H9 (cell line): ENCODE data around the gene GTF2A1. TPM values are rescaled to one million over a fixed set of nuclear protein-coding genes. Genes with fewer than 3 reads are reported as not detected.

ENCODE experiments used
- DNase-seq: peaks from one replicate; pipeline ENCODE4 v3.0.0-alpha.2; 2017
- H2AFZ ChIP-seq: one replicate; pipeline ENCODE4 v1.6.1; 2013; ENCODE audit warnings: mild to moderate bottlenecking, low read length, control low read depth, moderate library complexity
- H2AK5ac ChIP-seq: 2 replicates; pipeline ENCODE4 v1.6.1; 2013; ENCODE audit warnings: low read length, control low read depth, mixed read lengths; ENCODE audit not compliant: insufficient read length
- H2BK120ac ChIP-seq: one replicate; pipeline ENCODE4 v1.6.1; 2013; ENCODE audit warnings: low read depth, mild to moderate bottlenecking, low read length, control low read depth, inconsistent platforms; ENCODE audit not compliant: poor library complexity, severe bottlenecking
- H2BK12ac ChIP-seq: 2 replicates; pipeline ENCODE4 v1.6.1; 2013; ENCODE audit warnings: low read length, control low read depth, mixed read lengths, low read depth; ENCODE audit not compliant: insufficient read length
- H2BK15ac ChIP-seq: 2 replicates; pipeline ENCODE4 v1.6.1; 2013; ENCODE audit warnings: low read depth, low read length, control low read depth
- H2BK20ac ChIP-seq: one replicate; pipeline ENCODE4 v1.6.1; 2013; ENCODE audit warnings: low read depth, mild to moderate bottlenecking, low read length, control low read depth, inconsistent platforms; ENCODE audit not compliant: poor library complexity, severe bottlenecking
- H2BK5ac ChIP-seq: 2 replicates; pipeline ENCODE4 v1.6.1; 2013; ENCODE audit warnings: low read length, control low read depth, mixed read lengths; ENCODE audit not compliant: insufficient read length
- H3K14ac ChIP-seq: 2 replicates; pipeline ENCODE4 v1.6.1; 2013; ENCODE audit warnings: low read length, control low read depth; ENCODE audit not compliant: insufficient read depth
- H3K18ac ChIP-seq: 2 replicates; pipeline ENCODE4 v1.6.1; 2013; ENCODE audit warnings: low read depth, mild to moderate bottlenecking, mixed read lengths, low read length, control low read depth; ENCODE audit not compliant: insufficient read length
- H3K23ac ChIP-seq: 2 replicates; pipeline ENCODE4 v1.6.1; 2013; ENCODE audit warnings: low read length, control low read depth, mixed read lengths, low read depth; ENCODE audit not compliant: insufficient read length
- H3K23me2 ChIP-seq: 2 replicates; pipeline ENCODE4 v1.6.1; 2013; ENCODE audit warnings: low read depth, mild to moderate bottlenecking, mixed read lengths, low read length, control low read depth; ENCODE audit not compliant: insufficient read length, poor library complexity, severe bottlenecking
- H3K27ac ChIP-seq: 2 replicates; pipeline ENCODE4 v1.5.1; 2013; ENCODE audit warnings: low read length, control low read depth, mixed read lengths, low read depth; ENCODE audit not compliant: insufficient read length
- H3K27me3 ChIP-seq: 2 replicates; pipeline ENCODE4 v1.6.1; 2013; ENCODE audit warnings: low read length, control low read depth, inconsistent platforms; ENCODE audit not compliant: insufficient read depth
- H3K4ac ChIP-seq: 2 replicates; pipeline ENCODE4 v1.6.1; 2013; ENCODE audit warnings: low read depth, mild to moderate bottlenecking, control low read depth, inconsistent platforms, low read length, moderate library complexity
- H3K4me1 ChIP-seq: 2 replicates; pipeline ENCODE4 v1.6.1; 2013; ENCODE audit warnings: low read length, control low read depth, inconsistent platforms; ENCODE audit not compliant: insufficient read depth
- H3K4me2 ChIP-seq: 2 replicates; pipeline ENCODE4 v1.6.1; 2013; ENCODE audit warnings: low read length, control low read depth, mixed read lengths; ENCODE audit not compliant: insufficient read length, insufficient read depth
- H3K56ac ChIP-seq: 2 replicates; pipeline ENCODE4 v1.6.1; 2013; ENCODE audit warnings: low read depth, mild to moderate bottlenecking, mixed read lengths, low read length, control low read depth; ENCODE audit not compliant: insufficient read length
- H3K79me1 ChIP-seq: 2 replicates; pipeline ENCODE4 v1.6.1; 2013; ENCODE audit warnings: low read depth, mild to moderate bottlenecking, moderate library complexity, low read length, control low read depth, inconsistent platforms; ENCODE audit not compliant: insufficient read depth, poor library complexity, severe bottlenecking
- H3K79me2 ChIP-seq: 2 replicates; pipeline ENCODE4 v1.6.1; 2013; ENCODE audit warnings: low read length, control low read depth, inconsistent platforms; ENCODE audit not compliant: insufficient read depth
- H3K9ac ChIP-seq: 2 replicates; pipeline ENCODE4 v1.6.1; 2013; ENCODE audit warnings: low read length, control low read depth, mixed read lengths; ENCODE audit not compliant: insufficient read length; ENCODE audit errors: extremely low read depth
- H3K9me3 ChIP-seq: one replicate; pipeline ENCODE4 v1.6.1; 2013; ENCODE audit warnings: low read depth, low read length, inconsistent platforms; ENCODE audit not compliant: control insufficient read depth
- H3T11ph ChIP-seq: one replicate; pipeline ENCODE4 v1.6.1; 2013; ENCODE audit warnings: mild to moderate bottlenecking, low read length, control low read depth, inconsistent platforms
- H4K20me1 ChIP-seq: one replicate; pipeline ENCODE4 v1.6.1; 2013; ENCODE audit not compliant: control insufficient read depth, insufficient read length, insufficient read depth
- H4K5ac ChIP-seq: 2 replicates; pipeline ENCODE4 v1.6.1; 2013; ENCODE audit warnings: low read depth, mild to moderate bottlenecking, mixed read lengths, low read length, control low read depth; ENCODE audit not compliant: insufficient read length
- H4K8ac ChIP-seq: replicated peaks from 2 replicates; pipeline ENCODE4 v1.6.1; 2013; ENCODE audit warnings: low read length, control low read depth, mixed read lengths, low read depth; ENCODE audit not compliant: insufficient read length
- H4K91ac ChIP-seq: 2 replicates; pipeline ENCODE4 v1.6.1; 2013; ENCODE audit warnings: low read depth, mild to moderate bottlenecking, moderate library complexity, mixed read lengths, low read length, control low read depth; ENCODE audit not compliant: insufficient read length
- H3K27ac Mint-ChIP-seq, 3 experiments: 2 replicates in 2 of 3; 3 replicates in 1 of 3; pipeline ENCODE4 v1.8.0; 2020 to 2021; ENCODE audit warnings: mixed read lengths in 3 of 3, mild to moderate bottlenecking in 1 of 3, moderate library complexity in 1 of 3
- H3K27me3 Mint-ChIP-seq: 2 replicates; pipeline ENCODE4 v1.8.0; 2021; ENCODE audit warnings: low read depth, mild to moderate bottlenecking, moderate library complexity, mixed read lengths
- H3K36me3 Mint-ChIP-seq, 3 experiments: 2 replicates in 2 of 3; 3 replicates in 1 of 3; pipeline ENCODE4 v1.8.0; 2020 to 2021; ENCODE audit warnings: low read depth in 3 of 3, mixed read lengths in 3 of 3; ENCODE audit not compliant: insufficient read depth in 1 of 3
- H3K4me1 Mint-ChIP-seq, 2 experiments: 2 replicates each; pipeline ENCODE4 v1.8.0; 2020; ENCODE audit warnings: mixed read lengths in 2 of 2
- H3K4me3 Mint-ChIP-seq, 2 experiments: 2 replicates in 1 of 2; 3 replicates in 1 of 2; pipeline ENCODE4 v1.8.0; 2020 to 2021; ENCODE audit warnings: mild to moderate bottlenecking in 2 of 2, mixed read lengths in 2 of 2, moderate library complexity in 1 of 2
- H3K9me3 Mint-ChIP-seq, 2 experiments: 2 replicates in 1 of 2; 3 replicates in 1 of 2; pipeline ENCODE4 v1.8.0; 2020; ENCODE audit warnings: mild to moderate bottlenecking in 2 of 2, mixed read lengths in 2 of 2, moderate library complexity in 1 of 2
- CTCF ChIP-seq: fragments of 200-600 bp; sonication (generic); conservative IDR thresholded peaks from 3 replicates; pipeline ENCODE4 v1.8.0; 2021; ENCODE audit warnings: antibody characterized with exemption, mild to moderate bottlenecking
- WGBS: extraction: QIAGEN DNeasy Blood & Tissue Kit; methylation state at CpG from one replicate; pipeline ENCODE4 v1.1.7; 2013; ENCODE audit warnings: missing lambda C conversion rate, low lambda C conversion rate, mixed read lengths; ENCODE audit not compliant: insufficient read length; ENCODE audit errors: extremely low coverage; 5-methylcytosine and 5-hydroxymethylcytosine counted together
- total RNA-seq: library from RNA; stranded (reverse); gene quantifications from 2 replicates; pipeline ENCODE4 v1.2.1, GENCODE V29; 2021

GTF2A1 gene
- total RNA-seq, 1 experiment from 2014 or later = 43.0 TPM

GRCh38 chr14:81198651-81199050 lies 22.1 kb downstream of the GTF2A1 start:
- Histone ChIP-seq H3K9me3 (no peaks in the 10 kb centered on the region), H2AFZ (no peak overlapping the region), H3K79me2 (no peaks in the 10 kb centered on the region), H3K23me2 (no peaks in the 10 kb centered on the region), H4K20me1 (no peaks in the 10 kb centered on the region), H3K4me2 (no peak overlapping the region), H3K9ac (no peak overlapping the region), H3K23ac (no peak overlapping the region), H2BK15ac (no peak overlapping the region), H3K4ac (no peak overlapping the region), H2BK5ac (no peak overlapping the region), H3K27ac (no peak overlapping the region), H3K27me3 (no peaks in the 10 kb centered on the region), H2AK5ac (no peak overlapping the region), H3K18ac (no peak overlapping the region), H3K14ac (no peak overlapping the region), H2BK120ac (no peak overlapping the region), H3K79me1 (peaks cover 3% of the 10 kb centered on the region), H2BK12ac (no peak overlapping the region), H3K4me1 (no peaks in the 10 kb centered on the region), H3K56ac (no peak overlapping the region), H4K5ac (no peak overlapping the region), H3T11ph (no peak overlapping the region), H4K91ac (no peak overlapping the region), H4K8ac (no peak overlapping the region), H2BK20ac (no peak overlapping the region)
- H3K4me1 Mint-ChIP-seq = no peaks in the 10 kb centered on the region; a peak in 1 of 4 replicates
- no peak for DNase-seq
- H3K27me3 Mint-ChIP-seq = no peaks in the 10 kb centered on the region
- no peak overlapping the region for H3K4me3 Mint-ChIP-seq
- no peak for TF ChIP-seq CTCF
- H3K27ac Mint-ChIP-seq = no peak overlapping the region
- peaks cover 36 to 82% (median 77%) of the 10 kb centered on the region in 3 experiments for H3K36me3 Mint-ChIP-seq
- no CpG with 5 or more reads among the region's 2 CpGs for WGBS
- H3K9me3 Mint-ChIP-seq = no peaks in the 10 kb centered on the region
